ENCODE measurements around the gene AKAP10.

The AKAP10 gene

GRCh38 chr17:19877364-19877945, 100.2 kb downstream of the AKAP10 start:
- H3K79me2 ChIP-seq (ENCODE audit: insufficient read depth, low read length) = no peaks in the 10 kb centered on the region
- peak overlapping the region; percentile 72 for H2AFZ ChIP-seq (ENCODE audit: low read length)
- H3F3A ChIP-seq (ENCODE audit: low read depth) = no peaks in the 10 kb centered on the region

DNA sequence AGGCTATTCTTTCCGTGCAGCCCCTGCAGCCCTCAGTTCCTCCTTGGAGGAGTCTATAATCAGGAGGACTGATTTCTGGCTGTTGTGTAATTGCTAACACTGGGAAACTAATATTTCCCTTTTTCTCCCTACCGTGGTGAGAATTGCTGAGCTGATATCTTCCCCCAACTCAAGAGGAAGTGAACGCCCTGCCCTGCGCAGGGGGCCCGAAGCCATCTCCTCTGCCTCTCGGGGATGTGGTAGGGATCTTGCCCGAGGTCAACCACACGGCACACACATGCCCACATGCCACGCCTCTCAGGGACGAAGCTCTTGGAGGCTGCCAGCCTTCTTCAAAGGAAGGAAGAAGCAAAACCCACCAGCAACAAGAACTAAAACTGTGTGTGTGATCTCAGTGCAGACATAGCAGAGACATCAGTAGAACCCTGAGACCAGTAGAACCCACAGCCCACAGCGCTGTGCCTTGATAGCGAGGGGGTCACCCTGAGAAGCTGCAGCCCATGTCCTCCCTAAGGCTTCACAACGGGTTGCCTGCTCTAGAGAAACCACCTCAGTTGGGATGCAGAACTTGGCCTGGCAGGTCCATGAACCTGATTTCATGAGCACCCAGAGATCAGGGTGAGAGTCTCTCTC, 101.0 kb downstream of the AKAP10 start:
- Histone ChIP-seq H4K20me1 (ENCODE audit: insufficient read depth, low read length, poor library complexity, severe bottlenecking) (no peaks in the 10 kb centered on the region), H3K4me3 (ENCODE audit: low read length, poor library complexity, severe bottlenecking) (peak overlapping the region; percentile 62), H3K4me1 (ENCODE audit: insufficient read depth, low read length, poor library complexity, severe bottlenecking) (peaks cover 23% of the 10 kb centered on the region), H3K36me3 (ENCODE audit: insufficient read depth, low read length) (no peaks in the 10 kb centered on the region), H3F3A (ENCODE audit: low read depth) (no peaks in the 10 kb centered on the region), H3K4me2 (ENCODE audit: low read depth, low read length, poor library complexity, severe bottlenecking) (peak overlapping the region; percentile 68), H3K9me2 (replicated peaks; ENCODE audit: low read depth, low read length) (no peaks in the 10 kb centered on the region), H3K79me2 (ENCODE audit: insufficient read depth, low read length) (no peaks in the 10 kb centered on the region), H3K9me3 (ENCODE audit: insufficient read depth, low read depth, low read length) (no peaks in the 10 kb centered on the region), H3K9ac (ENCODE audit: low read depth, low read length, poor library complexity, severe bottlenecking) (peak overlapping the region; percentile 46), H3K27me3 (ENCODE audit: insufficient read depth, low read length, poor library complexity, severe bottlenecking) (no peaks in the 10 kb centered on the region), H2AFZ (ENCODE audit: low read length) (peak overlapping the region; percentile 72)
- TF ChIP-seq EZH2phosphoT487 (IDR thresholded peaks at IDR 0.05; ENCODE audit: borderline replicate concordance) = no peak
- TF ChIP-seq, protein P1, sequence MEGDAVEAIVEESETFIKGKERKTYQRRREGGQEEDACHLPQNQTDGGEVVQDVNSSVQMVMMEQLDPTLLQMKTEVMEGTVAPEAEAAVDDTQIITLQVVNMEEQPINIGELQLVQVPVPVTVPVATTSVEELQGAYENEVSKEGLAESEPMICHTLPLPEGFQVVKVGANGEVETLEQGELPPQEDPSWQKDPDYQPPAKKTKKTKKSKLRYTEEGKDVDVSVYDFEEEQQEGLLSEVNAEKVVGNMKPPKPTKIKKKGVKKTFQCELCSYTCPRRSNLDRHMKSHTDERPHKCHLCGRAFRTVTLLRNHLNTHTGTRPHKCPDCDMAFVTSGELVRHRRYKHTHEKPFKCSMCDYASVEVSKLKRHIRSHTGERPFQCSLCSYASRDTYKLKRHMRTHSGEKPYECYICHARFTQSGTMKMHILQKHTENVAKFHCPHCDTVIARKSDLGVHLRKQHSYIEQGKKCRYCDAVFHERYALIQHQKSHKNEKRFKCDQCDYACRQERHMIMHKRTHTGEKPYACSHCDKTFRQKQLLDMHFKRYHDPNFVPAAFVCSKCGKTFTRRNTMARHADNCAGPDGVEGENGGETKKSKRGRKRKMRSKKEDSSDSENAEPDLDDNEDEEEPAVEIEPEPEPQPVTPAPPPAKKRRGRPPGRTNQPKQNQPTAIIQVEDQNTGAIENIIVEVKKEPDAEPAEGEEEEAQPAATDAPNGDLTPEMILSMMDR (conservative IDR thresholded peaks at IDR 0.05; ENCODE audit: low read length) = no peak

More at GRCh38 chr17:19877364-19877945, 100.2 kb downstream of the AKAP10 start:
- Histone ChIP-seq H3K36me3 (ENCODE audit: insufficient read depth, low read length) (no peaks in the 10 kb centered on the region), H4K20me1 (ENCODE audit: insufficient read depth, low read length, poor library complexity, severe bottlenecking) (no peaks in the 10 kb centered on the region), H3K27me3 (ENCODE audit: insufficient read depth, low read length, poor library complexity, severe bottlenecking) (no peaks in the 10 kb centered on the region), H3K4me1 (ENCODE audit: insufficient read depth, low read length, poor library complexity, severe bottlenecking) (peaks cover 23% of the 10 kb centered on the region), H3K9me2 (replicated peaks; ENCODE audit: low read depth, low read length) (no peaks in the 10 kb centered on the region), H3K9me3 (ENCODE audit: insufficient read depth, low read depth, low read length) (no peaks in the 10 kb centered on the region), H3K9ac (ENCODE audit: low read depth, low read length, poor library complexity, severe bottlenecking) (peak overlapping the region; percentile 46), H3K4me2 (ENCODE audit: low read depth, low read length, poor library complexity, severe bottlenecking) (peak overlapping the region; percentile 68), H3K4me3 (ENCODE audit: low read length, poor library complexity, severe bottlenecking) (peak overlapping the region; percentile 62)
- TF ChIP-seq, protein P1 (conservative IDR thresholded peaks at IDR 0.05; ENCODE audit: low read length) = no peak
- TF ChIP-seq EZH2phosphoT487 (IDR thresholded peaks at IDR 0.05; ENCODE audit: borderline replicate concordance) = no peak

- H3F3A ChIP-seq (ENCODE audit: low read depth) = no peaks in the 10 kb centered on the region
- no peaks in the 10 kb centered on the region for H3K9me2 ChIP-seq (replicated peaks; ENCODE audit: low read depth, low read length)
- no peak overlapping the region for H3K9ac ChIP-seq (ENCODE audit: low read depth, low read length, poor library complexity, severe bottlenecking)
- no peak overlapping the region for H3K4me2 ChIP-seq (ENCODE audit: low read depth, low read length, poor library complexity, severe bottlenecking)
- H4K20me1 ChIP-seq (ENCODE audit: insufficient read depth, low read length, poor library complexity, severe bottlenecking) = no peaks in the 10 kb centered on the region
- H2AFZ ChIP-seq (ENCODE audit: low read length) = no peak overlapping the region
- no peaks in the 10 kb centered on the region for H3K79me2 ChIP-seq (ENCODE audit: insufficient read depth, low read length)
- H3K36me3 ChIP-seq (ENCODE audit: insufficient read depth, low read length) = no peaks in the 10 kb centered on the region
- H3K27me3 ChIP-seq (ENCODE audit: insufficient read depth, low read length, poor library complexity, severe bottlenecking) = no peaks in the 10 kb centered on the region
- H3K4me3 ChIP-seq (ENCODE audit: low read length, poor library complexity, severe bottlenecking) = no peak overlapping the region
- H3K4me1 ChIP-seq (ENCODE audit: insufficient read depth, low read length, poor library complexity, severe bottlenecking) = peaks cover 23% of the 10 kb centered on the region
- no peaks in the 10 kb centered on the region for H3K9me3 ChIP-seq (ENCODE audit: insufficient read depth, low read depth, low read length)
- TF ChIP-seq, protein P1 (conservative IDR thresholded peaks at IDR 0.05; ENCODE audit: low read length) = no peak
- no peak for TF ChIP-seq EZH2phosphoT487 (IDR thresholded peaks at IDR 0.05; ENCODE audit: borderline replicate concordance)
These were observed 103.4 kb downstream of the AKAP10 start for GRCh38 chr17:19874256-19874655.
